Stomach (tissue), 4 donors: ENCODE results near the gene MESP2.

Experiments
- EP300 ChIP-seq: sonication (generic); formaldehyde crosslinking; IDR thresholded peaks from one replicate; pipeline ENCODE4 v1.6.1; 2017; ENCODE audit warnings: antibody characterized with exemption
- TF ChIP-seq, protein P1 (sequence below), 7 experiments: fragments of 450-650 bp in 4 of 7; fragments of 200-600 bp in 3 of 7; sonication (generic) in 3 of 7; IDR thresholded peaks; one replicate each; pipeline ENCODE4 v1.5.1; 2016 to 2019; ENCODE audit warnings: antibody characterized with exemption in 7 of 7, control low read depth in 2 of 7, mild to moderate bottlenecking in 1 of 7

DNA sequence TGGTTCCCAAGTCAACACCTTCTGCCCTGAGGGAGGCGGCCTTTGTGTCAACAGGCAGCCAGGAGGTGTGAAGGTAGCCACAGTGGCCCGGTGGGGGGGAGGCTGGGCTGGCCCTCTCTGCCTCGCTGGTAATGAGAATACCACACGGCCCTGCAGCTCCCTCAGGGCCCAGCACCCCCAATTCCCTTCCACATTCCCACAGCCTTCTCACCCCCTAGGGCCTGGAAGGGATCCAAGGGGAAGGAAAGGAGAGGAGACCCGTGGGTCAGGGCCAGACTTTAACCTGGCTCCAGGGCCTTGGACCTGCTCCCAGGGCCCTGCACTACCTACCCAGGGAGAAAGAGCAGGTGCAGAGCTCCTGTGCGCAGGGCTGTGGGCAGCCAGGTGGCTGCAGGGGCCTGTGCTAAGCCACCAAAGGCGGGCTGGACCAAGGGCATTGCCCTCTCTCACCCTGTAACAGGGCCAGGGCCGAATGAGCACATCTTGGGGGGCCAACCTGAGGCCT is 8.7 kb upstream of the MESP2 start:
- no peak for TF ChIP-seq EP300
- TF ChIP-seq, protein P1, sequence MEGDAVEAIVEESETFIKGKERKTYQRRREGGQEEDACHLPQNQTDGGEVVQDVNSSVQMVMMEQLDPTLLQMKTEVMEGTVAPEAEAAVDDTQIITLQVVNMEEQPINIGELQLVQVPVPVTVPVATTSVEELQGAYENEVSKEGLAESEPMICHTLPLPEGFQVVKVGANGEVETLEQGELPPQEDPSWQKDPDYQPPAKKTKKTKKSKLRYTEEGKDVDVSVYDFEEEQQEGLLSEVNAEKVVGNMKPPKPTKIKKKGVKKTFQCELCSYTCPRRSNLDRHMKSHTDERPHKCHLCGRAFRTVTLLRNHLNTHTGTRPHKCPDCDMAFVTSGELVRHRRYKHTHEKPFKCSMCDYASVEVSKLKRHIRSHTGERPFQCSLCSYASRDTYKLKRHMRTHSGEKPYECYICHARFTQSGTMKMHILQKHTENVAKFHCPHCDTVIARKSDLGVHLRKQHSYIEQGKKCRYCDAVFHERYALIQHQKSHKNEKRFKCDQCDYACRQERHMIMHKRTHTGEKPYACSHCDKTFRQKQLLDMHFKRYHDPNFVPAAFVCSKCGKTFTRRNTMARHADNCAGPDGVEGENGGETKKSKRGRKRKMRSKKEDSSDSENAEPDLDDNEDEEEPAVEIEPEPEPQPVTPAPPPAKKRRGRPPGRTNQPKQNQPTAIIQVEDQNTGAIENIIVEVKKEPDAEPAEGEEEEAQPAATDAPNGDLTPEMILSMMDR (IDR thresholded peaks at IDR 0.05): no peak
